ENCODE measurements around the gene REXO1.

REXO1 gene

GRCh38 chr19:1860821-1861598 lies 12.7 kb upstream of the REXO1 start:
- DNase-seq (ENCODE audit: low read depth in 2 of 2) = no peak

GRCh38 chr19:1860042-1860775 lies 11.9 kb upstream of the REXO1 start:
- DNase-seq (ENCODE audit: low read depth in 2 of 2) = no peak

- DNase-seq (ENCODE audit: low read depth in 2 of 2) = no peak
These were observed 11.1 kb upstream of the REXO1 start for GRCh38 chr19:1859331-1859781.

- DNase-seq (ENCODE audit: low read depth in 2 of 2) = no peak
These were observed 10.3 kb upstream of the REXO1 start for GRCh38 chr19:1858412-1859081.

- DNase-seq (ENCODE audit: low read depth in 2 of 2) = no peak
These were observed 9.5 kb upstream of the REXO1 start for GRCh38 chr19:1857648-1858326.

- DNase-seq (ENCODE audit: low read depth in 2 of 2) = peak; percentile 50 to 55
These were observed 8.7 kb upstream of the REXO1 start for GRCh38 chr19:1856698-1857603.

- no peak for DNase-seq (ENCODE audit: low read depth in 2 of 2)
These were observed 8.0 kb upstream of the REXO1 start for GRCh38 chr19:1856345-1856697.

- no peak for DNase-seq (ENCODE audit: low read depth in 2 of 2)
These were observed 7.6 kb upstream of the REXO1 start for GRCh38 chr19:1855828-1856255.

- DNase-seq (ENCODE audit: low read depth in 2 of 2) = peak; percentile 78 to 82
These were observed 7.0 kb upstream of the REXO1 start for GRCh38 chr19:1855040-1855827.

- no peak for DNase-seq (ENCODE audit: low read depth in 2 of 2)
These were observed 6.3 kb upstream of the REXO1 start for GRCh38 chr19:1854542-1855039.

GRCh38 chr19:1854039-1854541 lies 5.8 kb upstream of the REXO1 start:
- DNase-seq (ENCODE audit: low read depth in 2 of 2) = no peak

GRCh38 chr19:1853295-1854038 lies 5.2 kb upstream of the REXO1 start:
- peak; percentile 82 to 83 for DNase-seq (ENCODE audit: low read depth in 2 of 2)

- DNase-seq (ENCODE audit: low read depth in 2 of 2) = no peak
These were observed 4.4 kb upstream of the REXO1 start for GRCh38 chr19:1852581-1853128.

- DNase-seq (ENCODE audit: low read depth in 2 of 2) = no peak
These were observed 3.6 kb upstream of the REXO1 start for GRCh38 chr19:1851654-1852580.

- DNase-seq (ENCODE audit: low read depth in 2 of 2) = no peak
These were observed 2.7 kb upstream of the REXO1 start for GRCh38 chr19:1850809-1851653.

GRCh38 chr19:1849886-1850398 lies 1.7 kb upstream of the REXO1 start:
- DNase-seq (ENCODE audit: low read depth in 2 of 2) = no peak

- no peak for DNase-seq (ENCODE audit: low read depth in 2 of 2)
These were observed 820 bp upstream of the REXO1 start for GRCh38 chr19:1849132-1849474.

Data from stimulated activated CD8-positive, alpha-beta memory T cell treated with anti-CD3 and anti-CD28 coated beads, Interleukin-2, amount 100 ng/mL, for 48 hours (primary cell).